Myocyte (in vitro differentiated cells): Measurements from ENCODE around the gene DUOXA1. TPM values are rescaled to one million over a fixed set of nuclear protein-coding genes. Genes with fewer than 3 reads are reported as not detected.
"Not testable (repeated sequence)": the region's sequence is repeated elsewhere in the genome, so short reads cannot be mapped to it uniquely, and the experiment has no call there.

Source experiments
- DNase-seq: peaks from one replicate; pipeline ENCODE4 v3.0.0-alpha.2; 2012; ENCODE audit warnings: low read depth
- total RNA-seq: library from RNA; depleted of rRNA; stranded (reverse); fragments of >200 nt; gene quantifications from 2 replicates; pipeline ENCODE4 v1.2.3, GENCODE V29; 2014

DUOXA1 gene
- total RNA-seq, 1 donor from 2014 or later: not detected

DNA sequence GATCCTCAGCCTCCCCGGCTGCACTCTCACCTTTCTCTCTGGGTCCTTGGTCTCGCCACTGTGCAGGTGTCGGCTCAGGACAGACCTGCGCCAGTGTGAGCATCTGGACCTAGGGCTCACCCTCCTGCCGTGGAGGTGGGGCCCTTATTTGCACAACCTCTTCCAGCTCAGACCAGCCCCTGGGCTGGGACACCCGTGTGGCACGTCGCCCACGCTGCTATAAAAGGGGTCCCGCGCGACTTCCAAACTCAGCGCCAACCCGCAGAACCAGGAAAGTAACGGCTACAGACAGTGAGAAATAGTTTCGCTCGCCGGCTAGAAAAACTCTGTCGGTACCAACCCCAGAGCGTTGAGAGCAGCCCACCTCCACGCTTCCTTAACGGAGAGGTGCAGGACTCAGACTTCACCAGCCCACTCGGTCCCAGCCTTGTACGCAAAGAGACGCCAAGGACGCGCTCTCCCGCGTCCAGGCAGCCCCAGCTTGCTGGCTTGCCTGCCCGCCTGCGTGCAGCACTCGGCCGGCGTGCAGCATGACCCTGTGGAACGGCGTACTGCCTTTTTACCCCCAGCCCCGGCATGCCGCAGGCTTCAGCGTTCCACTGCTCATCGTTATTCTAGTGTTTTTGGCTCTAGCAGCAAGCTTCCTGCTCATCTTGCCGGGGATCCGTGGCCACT, 15.5 kb downstream of the DUOXA1 start, which contains the start of the genes DUOX2 and DUOXA2:
TSS of gene DUOX2 (minus strand) at position 97 of the 675 bp plus-strand sequence. CDS start 761 bp downstream, outside the sequence.
TSS of gene DUOXA2 (plus strand) at position 251 of the 675 bp plus-strand sequence. CDS start at position 531, 280 bp downstream.
- no peak for DNase-seq

DNA sequence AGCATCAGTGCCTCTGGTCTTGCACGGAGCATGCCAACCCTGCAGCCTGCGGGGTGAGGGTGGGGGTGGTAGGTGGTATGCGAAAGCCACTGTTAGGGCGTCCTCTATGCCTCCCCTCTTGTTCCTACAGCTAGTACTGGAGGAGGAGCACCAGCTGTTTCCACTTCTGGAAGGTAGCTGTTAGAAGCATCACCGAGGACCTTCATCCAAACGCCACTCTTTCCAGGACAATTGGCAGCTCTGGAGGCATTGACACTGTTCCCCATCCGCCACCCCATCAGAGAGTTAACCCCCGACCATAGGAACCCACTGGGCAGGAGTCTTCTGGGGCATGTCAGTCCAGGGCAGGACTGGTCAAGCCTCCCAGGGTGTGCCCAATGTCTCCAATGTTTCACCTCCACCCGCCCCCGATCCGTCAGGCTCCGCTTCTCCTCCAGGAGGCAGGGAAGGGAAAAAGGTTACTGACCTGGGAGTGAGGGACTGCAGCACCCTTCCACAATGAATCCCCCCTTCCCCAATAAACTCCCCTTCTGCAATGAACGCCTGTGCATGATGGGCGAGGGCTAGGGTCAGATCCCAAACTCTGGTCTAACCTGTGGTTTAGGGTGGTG, 16.2 kb downstream of the DUOXA1 start:
- DNase-seq: no peak

DNA sequence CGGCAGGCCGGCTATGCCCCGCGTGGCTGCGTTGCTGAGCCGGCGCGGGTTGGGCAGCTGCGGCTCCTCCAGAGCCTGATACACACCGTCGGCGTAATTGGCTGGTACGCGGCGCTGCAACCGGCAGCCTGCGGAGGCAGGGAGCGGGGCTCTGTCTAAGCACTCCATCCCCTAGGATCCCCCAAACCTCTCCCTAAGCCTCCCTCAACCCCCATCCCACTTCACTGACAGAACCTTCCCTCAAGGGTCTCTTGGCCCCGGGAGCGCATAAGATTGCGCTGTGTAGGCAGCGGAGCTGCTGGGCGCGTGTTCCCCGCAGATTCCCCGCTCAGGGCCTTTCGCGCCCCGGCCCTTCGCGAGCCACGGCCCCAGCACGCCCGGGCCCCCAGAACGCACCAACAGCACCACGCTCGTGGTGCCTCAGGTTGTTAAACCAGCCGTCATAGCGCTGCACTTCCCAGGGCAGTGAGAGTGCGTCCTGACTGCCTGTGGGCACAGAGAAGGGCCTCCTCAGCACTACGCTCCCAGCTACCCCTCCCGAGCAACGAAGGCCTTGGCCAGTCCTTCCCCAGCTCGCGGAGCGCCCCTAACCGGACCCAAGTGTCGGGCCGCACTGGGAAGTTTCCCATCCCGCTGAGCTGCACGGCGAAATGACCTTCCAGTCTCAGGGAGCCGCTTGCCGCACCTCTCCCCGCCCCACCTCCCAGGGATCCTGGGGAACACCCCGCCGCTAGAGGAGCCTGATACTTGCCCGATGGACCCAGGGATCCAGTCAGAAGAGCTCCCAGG, 16.9 kb downstream of the DUOXA1 start:
- DNase-seq: no peak

DNA sequence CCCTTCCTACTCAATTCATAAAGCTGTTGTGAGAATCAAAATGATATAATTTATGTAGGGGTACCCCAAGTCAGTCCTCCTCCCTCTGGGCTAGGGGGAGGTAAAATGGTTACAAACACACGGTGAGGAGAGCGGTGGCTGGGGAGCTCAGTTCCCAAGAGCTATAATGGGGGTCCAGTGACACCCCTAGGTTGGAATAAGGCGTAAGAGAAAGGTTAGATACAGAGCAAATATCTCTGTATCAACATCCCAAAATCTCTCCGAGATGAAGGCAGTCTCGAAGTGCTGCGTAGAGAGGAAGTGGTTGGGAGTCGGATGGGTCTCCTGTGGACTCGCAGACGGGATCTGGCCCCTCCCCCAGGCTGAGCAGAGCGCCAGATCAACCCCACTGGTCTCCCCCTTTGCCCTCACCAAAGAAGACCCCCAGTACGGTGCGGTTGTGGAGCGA, 17.5 kb downstream of the DUOXA1 start:
- DNase-seq: no peak

DNA sequence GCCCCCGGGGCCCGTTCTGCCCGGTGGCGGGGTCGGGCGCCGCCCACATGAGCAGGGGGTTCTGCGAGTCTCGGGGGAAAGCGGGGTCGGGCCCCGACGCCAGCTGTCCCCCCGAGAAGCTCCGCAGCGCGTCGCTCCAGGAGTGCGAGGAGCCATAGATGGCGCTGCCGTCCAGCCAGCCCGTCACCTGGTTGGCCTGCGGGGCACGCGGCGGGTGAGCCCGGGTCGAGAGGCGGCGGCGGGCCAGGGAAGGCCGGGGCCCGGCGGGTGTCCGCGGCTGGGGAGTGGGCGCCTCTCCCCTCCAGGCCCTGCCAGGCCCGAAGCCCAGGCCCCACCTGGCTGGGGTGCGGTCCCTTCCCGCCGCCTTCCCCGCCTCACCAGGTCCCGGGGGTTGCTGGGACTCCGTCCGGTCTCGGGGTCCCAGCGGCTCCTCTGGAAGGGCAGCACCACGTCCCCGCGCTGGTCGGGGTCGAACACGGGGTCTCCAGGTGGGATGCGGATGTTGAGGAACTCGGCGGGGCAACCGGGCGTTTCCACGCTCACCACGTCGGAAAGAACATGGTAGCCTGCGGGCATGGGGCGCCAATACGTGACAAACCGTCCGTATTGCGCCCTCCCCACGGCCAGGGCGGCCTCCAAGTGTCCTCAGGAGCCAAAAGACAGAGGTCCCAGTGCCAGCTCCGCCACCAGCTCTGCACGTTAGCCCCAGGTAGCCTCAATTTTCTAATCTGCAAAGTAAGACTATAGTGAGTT, 18.1 kb downstream of the DUOXA1 start:
- DNase-seq: no peak

DNA sequence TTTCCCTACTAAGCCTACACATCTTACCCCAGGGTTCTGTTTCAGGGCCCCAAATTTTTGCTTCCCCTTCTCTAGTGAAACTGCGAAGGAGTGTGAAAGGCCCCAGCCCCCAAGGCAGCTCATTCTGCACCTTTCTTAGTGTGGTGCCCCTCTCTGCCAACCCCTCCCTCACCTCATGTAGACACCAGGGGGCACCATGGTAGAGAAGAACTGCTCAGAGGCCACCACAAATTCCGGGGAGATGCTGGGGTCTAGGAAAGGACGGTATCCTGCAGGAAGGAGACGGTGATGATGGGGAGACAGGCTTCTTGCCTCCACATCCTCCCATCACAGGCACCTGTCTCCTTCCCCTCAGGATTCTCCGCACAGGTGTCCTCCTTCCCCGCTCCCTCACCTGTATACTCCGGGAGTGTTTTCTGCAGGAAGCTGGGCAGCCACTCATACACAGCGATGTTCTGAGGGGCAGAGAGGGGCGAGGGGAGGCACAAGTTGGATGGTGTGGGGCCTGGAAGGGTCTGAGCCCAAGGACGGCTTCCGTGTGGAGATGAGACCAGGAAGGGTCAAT, 19.3 kb downstream of the DUOXA1 start:
- no peak for DNase-seq

DNA sequence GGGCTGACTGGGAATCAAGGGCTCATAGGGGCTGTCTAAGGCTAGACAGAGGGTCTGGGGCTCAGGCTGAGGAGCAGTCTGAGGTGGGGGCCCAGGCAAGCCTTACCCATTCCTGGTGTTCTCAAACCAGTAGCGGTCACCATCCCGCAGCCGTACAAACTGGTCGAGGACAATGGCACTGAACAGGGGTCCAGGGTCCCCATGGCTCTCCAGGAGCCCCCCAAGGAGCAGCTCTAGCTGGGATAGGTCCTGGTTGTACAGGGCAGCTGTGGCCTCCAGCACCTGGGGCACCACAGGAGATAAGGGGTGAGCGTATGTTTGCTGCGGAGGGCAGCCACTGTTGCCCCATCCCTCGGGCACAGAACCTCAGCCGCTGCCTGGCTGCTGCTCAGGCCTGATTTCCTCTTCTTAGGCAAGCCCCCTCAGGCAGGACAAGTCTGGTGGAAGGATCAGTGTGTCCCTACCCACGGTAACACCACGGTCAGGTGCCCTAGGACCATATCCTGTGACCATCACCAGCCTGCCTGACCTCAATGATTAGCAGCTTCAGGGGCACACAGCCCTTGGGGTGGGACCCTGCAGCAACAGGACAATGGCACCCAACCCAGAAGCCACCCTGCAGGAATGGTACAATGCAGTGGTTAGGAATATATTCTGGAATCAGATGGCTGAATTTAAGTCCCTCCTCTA, 21.6 kb downstream of the DUOXA1 start:
- DNase-seq: no peak

DNA sequence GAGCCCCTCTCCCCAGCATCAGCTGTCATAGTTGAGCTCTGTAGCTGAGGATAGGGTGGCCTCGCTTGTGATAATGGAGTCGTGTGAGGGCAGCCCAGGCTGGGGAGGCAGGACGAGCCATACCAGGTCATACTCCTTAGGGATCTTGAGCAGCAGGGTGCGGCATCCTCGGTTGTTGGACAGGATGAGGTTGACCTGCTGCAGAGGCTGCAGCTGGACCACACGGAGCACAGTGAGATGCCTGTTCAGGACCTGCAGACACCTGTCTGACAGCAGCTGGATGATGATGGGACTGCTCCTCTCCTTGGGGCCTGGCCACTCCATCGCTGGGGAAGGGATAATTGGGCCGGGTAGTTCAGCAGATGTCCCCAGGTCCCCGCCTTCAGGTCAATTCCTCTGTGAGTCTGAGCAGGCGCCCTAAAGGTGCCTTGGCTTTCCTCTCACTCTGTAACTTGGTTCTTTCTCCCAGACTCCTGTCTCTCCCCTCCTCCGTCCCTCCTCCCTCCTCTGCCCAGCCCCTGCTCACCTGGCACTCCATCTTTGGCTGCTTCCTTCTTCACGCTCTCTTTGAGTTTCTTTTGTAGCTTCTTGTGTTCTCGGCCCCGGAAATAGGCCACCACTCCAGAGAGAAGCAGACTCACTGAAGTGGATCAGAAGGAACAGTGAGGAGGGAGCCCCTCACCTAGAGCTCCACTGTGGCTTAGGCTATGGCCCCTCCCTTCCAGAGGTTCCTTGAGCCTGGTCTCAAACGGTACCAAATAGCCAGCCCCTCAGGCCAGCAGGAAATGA, 23.5 kb downstream of the DUOXA1 start:
- DNase-seq: no peak

DNA sequence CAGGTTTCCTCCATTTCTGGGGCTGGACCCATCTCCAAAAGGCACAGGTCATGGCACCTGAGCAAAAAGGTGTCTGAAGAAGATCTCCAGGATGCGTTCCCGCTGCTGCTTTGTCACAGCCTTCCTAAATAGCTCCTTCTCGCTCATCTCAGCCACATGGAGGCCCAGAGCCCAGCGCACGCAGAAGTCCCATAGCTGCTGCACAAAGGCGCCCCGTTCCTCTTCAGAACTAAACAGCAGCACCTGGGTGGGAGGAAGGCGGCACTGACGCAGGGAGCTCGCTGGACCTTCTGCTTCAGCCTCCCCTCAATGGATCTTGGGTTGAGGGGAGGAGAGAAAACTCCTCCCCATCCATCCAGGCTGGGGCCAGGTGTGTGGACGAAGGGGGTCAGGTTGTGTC, 24.1 kb downstream of the DUOXA1 start:
- DNase-seq: no peak

DNA sequence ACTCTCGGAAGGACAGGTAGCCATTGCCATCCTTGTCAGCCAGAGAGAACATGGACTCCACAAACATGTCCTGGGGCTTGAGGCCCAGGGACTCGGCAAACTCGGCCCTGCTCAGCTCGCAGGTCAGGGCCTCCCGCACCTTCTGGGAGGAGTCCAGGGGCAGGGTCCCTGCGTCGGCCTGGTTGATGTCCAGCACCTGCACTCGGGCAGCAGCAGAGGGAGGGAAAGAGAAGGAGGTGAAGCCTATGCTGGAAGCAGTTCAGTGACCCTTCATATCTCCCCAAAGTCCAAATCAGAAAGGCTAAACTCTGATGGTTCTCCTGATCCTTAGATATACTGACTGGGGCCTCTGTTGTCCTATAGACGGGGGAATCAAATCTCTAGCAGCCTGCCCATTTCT, 25.5 kb downstream of the DUOXA1 start:
- DNase-seq: not testable (repeated sequence)

DNA sequence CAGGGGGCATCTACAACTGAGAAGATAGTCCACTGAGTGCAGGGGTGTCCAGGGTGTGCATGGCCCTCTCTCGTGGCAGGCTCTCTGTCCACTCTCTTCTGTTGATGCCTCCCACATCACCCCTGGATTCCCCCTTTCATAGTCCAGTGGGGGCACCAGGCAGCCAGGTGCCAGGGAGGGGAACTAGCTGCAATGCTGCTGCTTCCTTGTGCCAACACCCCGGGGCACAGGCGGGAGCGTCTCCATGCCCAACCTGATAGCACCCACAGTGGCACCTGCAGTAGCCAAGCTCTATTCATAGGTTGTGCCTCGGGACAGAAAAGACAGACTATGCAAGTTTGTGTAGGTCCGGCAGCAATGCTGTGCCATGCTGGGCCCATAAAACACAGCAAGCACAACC, 27.5 kb downstream of the DUOXA1 start:
- DNase-seq: no peak

DNA sequence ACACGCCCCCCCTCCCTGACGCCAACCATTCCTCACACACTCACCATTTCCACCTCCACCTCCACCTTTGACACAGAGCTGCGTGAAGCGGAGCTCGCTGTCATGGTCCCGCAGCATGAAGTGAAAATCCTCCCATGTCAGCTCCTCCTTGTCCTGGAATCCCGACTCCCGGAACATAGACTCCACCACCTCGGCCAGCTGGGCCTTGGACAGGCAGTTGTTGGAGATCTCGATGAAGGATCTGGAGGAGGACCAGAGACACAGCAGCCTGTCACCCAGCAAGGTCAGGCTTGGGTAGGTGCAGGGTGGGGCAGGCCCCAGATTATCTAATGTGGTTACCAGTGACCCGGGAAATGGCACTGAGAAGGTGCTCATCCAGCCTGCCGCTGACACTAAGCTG, 27.9 kb downstream of the DUOXA1 start:
- no peak for DNase-seq

DNA sequence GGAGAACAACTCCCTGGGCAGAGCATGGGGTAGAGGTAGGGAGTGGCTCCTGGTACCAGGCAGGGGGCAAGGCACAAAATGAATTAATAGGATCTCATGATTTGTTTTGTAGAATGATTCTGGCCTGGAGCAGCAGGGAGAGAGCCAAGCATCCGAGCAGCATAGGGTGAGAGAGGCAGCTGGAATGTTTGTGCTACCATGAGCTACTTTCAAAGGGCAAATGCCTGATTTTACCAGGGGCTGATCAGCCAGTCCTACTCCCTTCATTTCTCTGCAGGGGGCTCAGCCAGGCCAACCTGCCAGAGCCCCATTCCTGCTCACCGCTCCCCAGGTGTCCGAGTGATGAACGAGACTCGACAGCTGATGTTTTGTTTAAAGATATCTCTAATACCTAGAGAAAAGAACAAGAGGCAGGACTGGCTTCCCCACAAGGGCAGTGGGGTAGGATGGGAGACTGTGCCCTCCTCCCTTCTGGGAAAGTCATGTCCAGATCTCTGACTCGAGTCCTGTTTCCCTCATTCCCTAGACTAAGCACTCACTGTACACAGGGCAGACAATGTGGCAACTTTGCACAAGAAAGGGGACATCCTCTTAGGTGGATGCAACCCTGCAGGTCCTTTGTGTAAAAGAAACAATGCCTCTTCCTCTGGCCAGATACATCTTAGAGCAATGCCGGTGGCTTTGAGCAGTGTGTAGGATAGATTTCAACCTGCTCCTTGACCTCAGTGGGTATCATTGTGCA, 28.6 kb downstream of the DUOXA1 start:
- no peak for DNase-seq

DNA sequence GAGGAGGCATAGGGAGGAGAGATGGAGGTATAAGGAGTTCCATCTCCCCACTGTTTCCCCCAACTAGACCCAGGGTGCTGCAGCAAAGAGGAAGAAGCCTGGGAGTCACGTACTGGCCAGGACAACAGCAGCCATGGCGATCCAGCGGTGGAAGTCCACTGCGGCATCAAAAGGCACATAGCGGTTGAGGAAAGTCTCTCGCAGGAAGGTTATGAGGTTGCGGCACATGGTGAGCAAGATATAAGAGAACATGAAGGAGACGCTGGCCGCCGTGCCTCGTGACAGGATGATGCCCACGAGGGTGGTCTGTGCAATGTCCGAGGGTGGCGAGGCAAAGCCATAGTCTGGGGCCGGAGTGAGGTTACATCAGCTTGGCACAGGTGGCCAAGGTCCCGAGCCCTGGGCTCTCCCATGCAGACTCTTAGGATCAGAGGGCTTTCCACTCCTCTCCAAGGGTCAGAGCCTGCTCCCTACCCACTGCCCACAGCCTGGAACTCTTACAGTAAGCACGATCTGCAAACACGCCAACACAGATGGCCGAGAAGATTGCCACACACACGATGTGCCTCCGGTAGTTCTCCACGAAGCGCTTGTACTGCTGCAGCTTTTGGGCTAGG, 30.0 kb downstream of the DUOXA1 start:
- no peak for DNase-seq

DNA sequence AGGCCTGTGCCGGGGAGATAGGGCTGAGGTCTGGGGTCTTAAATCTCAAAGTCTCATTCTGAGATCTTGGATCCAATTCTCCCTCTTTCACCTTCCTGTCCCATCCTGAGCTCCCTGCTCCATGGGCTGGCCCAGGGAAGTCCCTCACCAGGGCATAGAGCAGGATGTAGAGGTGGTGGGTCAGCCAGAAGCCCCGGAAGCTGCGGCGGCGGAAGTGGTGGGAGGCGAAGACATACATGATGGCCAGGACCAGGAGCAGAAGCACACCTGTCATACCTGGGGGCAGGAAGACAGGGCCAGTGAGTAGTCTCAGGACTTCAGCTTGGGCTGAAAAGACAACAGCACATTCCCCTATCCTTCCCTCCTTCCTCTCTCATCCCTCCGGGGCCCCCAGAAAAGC, 32.2 kb downstream of the DUOXA1 start:
- no peak for DNase-seq

DNA sequence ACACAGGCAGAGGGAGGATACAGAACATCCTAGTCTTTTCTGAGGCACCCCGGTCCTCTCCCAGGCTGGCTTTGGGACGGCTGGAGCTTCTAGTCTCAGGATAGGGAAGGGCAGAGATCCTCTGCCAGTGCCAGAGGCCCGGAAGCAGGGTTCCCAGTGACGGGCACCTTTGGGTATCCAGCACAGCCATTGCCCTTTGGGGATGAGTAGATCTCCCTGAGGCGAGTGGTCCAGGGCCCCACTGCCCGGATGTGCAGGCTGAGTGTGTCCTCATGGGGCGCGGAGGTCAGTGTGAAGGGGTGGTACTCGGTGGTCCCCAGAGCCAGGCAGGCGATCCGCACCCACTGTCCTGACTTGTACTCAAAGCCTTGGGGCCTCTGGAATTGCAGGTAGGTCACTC, 34.0 kb downstream of the DUOXA1 start:
- no peak for DNase-seq

DNA sequence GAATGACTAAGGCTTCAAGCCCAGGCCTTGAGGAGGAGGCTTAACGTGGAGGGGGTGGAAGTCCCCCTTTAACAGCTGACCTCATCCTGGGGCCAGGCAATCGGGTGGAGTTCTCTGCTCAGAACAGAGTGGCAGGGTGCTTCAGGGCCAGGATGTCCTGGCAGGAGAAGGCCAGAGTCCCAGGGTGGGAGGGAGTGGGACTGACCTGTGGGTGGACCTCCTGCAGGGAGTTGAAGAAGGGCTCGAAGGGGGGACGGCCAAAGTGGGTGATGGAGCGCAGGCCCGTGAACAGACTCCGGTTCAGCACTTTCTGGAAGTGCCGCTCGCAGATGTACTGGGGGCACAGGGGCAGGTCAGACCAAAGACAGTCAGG, 35.3 kb downstream of the DUOXA1 start:
- DNase-seq: no peak

DNA sequence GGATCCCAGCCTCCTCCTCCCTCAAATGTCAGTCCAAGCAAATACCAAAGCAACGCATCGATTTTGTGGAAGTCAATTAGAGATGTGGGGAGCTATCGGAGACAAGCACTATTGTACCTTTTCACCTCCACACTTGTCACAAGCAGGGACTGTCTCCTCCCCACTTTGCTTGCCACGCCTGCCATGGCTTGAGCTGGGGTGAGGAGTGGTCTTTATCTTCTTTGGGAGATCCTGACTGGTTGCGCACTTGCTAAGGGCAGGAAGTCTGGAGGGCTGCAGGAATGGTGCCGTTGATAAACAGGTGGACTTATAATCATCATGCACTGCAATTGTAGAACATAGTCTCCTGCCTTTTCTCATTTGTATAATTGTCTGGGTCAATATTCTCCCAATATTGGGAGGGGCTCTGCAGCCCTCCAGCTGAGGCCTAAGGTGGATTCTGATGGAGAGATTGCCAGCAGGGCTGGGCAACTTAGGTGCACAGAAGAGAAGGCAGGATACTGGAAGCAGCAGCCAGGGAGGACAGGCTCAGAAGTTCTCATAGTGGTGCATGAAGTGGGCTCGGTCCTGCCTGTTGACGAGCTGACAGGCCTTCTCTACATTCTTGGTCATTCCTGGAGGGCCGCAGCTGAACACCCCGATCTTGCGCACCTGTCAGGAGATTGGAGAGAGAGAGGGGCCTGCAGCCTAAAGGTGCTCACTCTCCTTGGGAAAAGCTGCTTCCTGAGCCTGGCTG, 35.9 kb downstream of the DUOXA1 start:
- no peak for DNase-seq
